Measurements from ENCODE around the gene HTT. TPM values are rescaled to one million over a fixed set of nuclear protein-coding genes. Genes with fewer than 3 reads are reported as not detected.
"Not testable (repeated sequence)": the region's sequence is repeated elsewhere in the genome, so short reads cannot be mapped to it uniquely, and the experiment has no call there.

HTT gene
- total RNA-seq, 1 experiment from 2014 or later = 6.4 TPM

DNA sequence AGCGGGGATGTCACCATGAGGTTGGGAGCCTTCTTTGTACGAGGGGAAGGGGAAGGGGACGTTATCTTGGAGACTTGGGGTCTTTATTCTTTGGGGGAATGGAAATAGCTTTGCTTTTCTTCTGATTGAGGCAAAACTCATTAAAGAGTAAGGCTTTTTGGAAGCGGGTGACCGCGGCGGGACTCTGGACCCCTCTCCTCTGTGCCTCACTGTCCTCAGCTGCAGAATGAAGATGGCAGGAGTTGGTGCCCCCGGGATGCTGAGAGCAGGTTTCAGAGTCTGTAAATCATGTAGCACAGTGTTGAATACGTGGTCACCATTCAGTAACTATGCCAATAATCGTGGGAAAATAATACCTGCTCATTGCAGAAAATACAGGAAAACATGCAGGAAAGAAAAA is 32.3 kb upstream of the HTT start:
- no peaks in the 10 kb centered on the region for H3K27me3 ChIP-seq

DNA sequence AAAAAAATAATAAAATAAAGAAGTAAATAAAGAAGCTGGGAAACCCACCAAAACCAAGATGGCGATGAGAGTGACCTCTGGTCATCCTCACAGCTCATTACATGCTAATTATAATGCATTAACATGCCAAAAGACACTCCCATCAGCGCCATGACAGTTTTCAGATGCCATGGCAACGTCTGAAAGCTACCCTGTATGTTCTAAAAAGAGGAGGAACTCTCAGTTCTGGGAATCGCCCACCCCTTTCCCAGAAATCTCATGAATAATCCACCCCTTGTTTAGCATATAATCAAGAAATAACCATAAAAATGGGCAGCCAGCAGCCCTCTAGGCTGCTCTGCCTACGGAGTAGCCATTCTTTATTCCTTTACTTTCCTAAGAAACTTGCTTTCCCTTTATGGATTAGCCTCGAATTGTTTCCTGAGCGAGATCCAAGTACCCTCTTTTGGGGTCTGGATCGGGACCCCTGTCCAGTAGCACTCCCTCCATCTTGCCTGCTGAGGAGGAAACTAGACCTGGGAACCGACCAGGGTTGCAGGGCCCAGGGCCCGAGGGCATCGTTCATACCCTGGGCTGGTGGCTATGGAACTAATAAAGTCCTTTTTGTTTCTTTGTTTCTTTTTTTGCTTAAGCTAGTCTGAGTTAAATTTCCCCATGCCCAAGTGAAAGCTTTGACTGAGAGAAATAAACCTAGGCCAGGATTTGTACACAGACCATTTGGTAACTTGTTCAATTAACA is 31.0 kb upstream of the HTT start:
- Histone ChIP-seq H3K9me3 (no peaks in the 10 kb centered on the region), H3K4me3 (no peak overlapping the region), H3K27me3 (no peaks in the 10 kb centered on the region), H3K36me3 (no peaks in the 10 kb centered on the region)
- no peak for DNase-seq

More for the DNA sequence above, 32.3 kb upstream of the HTT start:
- no peaks in the 10 kb centered on the region for H3K36me3 ChIP-seq
- no peaks in the 10 kb centered on the region for H3K9me3 ChIP-seq
- DNase-seq = no peak
- H3K4me3 ChIP-seq = peak overlapping the region; percentile 46

DNA sequence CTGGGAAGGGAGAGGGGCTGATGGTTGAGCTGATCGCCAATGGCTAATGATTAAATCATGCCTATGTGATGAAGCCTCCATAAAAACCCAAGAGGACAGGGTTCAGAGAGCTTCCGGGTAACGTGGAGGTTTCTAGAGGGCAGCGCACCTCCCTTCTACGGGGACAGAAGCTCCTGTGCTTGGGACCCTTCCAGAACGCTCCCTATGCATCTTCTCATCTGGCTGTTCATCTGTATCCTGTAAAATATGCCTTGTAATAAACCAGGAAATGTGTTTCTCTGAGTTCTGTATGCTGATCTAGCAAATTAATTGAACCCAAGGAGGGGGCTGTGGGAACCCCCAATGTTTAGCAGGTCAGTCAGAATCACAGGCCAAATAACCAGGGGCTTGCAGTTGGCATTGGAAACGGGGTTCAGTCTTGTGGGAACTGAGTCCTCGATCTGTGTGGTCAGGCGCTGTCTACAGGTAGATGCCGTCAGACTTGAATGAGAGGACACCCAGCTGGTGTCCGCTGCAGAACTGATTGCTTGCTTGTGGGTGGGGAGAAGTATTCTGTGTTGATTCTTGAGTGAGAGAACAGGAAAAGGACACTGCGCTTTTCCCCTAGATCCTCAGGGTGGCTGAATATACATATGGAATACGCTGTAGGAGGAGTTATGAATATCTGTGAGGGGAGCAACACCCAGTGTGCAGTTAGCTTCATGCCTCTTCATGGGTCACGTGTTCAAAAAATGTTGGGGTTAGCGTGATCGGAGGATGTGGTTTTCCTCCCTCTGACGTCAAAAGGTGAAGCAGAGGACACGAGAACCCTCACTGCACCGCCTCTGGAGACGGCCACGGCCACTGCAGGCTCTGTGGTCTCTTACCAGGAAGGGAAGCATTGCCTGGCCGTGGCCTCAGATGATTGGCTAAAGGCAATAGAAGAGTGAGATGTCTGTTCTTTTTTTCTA is 29.3 kb upstream of the HTT start:
- H3K9me3 ChIP-seq = no peaks in the 10 kb centered on the region
- DNase-seq = no peak
- H3K4me3 ChIP-seq = no peak overlapping the region
- H3K27me3 ChIP-seq = no peaks in the 10 kb centered on the region
- no peaks in the 10 kb centered on the region for H3K36me3 ChIP-seq

DNA sequence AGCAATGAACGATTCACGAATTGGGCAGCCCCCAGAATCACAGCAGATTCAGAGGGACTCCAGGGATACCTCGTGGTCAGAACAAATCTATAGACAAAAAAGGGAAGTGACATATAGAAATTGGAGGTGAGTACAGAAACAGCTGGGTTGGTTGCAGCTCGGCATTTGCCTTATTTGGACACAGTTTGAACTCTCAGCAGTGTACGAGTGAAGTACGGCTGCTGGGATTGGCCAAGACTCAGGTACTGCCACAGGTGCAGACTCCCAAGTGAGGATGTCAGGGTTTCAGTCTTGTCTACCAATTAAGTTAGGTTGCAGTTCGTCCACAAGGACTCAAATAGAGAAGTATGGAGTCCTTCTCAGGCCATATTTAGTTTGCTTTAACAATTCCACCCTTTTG is 28.3 kb upstream of the HTT start:
- H3K4me3 ChIP-seq = no peak overlapping the region
- no peaks in the 10 kb centered on the region for H3K27me3 ChIP-seq
- H3K9me3 ChIP-seq = no peaks in the 10 kb centered on the region
- no peak for DNase-seq
- no peaks in the 10 kb centered on the region for H3K36me3 ChIP-seq

DNA sequence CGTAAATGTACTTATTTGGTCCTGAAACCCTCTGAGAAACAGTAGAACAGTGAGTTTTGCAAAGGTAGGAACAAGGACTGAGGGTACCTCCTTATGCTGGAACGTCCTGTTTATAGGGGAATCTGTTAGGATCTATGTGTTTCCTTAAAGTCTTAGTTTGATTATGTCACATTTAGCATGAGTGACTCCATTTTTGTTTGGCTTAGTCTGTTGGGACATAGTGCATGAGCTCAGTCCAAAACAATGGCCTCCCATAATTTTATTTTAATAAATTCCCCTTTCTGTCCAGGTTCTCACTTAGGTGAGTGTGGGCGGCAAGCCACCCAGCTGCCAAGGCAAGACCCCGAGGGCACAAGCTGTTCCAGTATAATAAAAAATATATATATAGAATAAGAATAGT is 27.9 kb upstream of the HTT start:
- Histone ChIP-seq H3K27me3 (no peaks in the 10 kb centered on the region), H3K4me3 (no peak overlapping the region), H3K9me3 (no peaks in the 10 kb centered on the region), H3K36me3 (no peaks in the 10 kb centered on the region)
- DNase-seq = no peak

DNA sequence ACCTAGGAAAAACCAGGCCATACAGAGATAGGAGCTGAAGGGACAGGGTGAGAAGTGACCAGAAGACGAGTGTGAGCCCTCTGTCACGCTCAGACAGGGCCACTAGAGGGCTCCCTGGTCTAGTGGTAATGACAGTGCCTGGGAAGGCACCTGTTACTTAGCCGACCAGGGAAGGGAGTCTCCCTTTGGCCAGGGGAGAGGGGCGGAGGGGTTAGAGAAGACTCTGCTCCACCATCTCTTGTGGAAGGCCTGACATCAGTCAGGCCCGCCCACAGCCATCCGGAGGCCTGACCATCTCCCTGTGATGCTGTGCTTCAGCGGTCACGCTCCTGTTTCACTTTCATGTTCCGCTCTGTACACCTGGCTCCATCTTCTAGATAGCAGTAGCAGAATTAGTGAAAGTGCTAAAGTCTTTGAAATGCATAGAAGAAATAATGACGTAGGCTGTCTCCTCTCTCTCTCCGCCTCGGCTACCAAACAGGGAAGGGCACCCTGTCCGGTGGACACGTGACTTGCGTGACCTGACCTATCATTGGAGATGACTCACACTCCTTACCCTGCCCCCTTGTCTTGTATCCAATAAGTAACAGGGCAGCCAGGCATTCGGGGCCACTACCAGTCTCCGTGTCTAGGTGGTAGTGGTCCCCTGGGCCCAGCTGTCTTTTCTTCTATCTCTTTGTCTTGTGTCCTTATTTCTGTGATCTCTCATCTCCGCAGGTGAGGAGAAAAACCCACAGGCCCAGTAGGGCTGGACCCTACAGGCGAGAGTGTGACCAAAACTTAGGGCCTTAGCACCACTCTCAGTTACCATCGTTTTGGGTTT is 26.8 kb upstream of the HTT start:
- no peak overlapping the region for H3K4me3 ChIP-seq
- no peaks in the 10 kb centered on the region for H3K9me3 ChIP-seq
- DNase-seq = no peak
- no peaks in the 10 kb centered on the region for H3K27me3 ChIP-seq
- no peaks in the 10 kb centered on the region for H3K36me3 ChIP-seq

DNA sequence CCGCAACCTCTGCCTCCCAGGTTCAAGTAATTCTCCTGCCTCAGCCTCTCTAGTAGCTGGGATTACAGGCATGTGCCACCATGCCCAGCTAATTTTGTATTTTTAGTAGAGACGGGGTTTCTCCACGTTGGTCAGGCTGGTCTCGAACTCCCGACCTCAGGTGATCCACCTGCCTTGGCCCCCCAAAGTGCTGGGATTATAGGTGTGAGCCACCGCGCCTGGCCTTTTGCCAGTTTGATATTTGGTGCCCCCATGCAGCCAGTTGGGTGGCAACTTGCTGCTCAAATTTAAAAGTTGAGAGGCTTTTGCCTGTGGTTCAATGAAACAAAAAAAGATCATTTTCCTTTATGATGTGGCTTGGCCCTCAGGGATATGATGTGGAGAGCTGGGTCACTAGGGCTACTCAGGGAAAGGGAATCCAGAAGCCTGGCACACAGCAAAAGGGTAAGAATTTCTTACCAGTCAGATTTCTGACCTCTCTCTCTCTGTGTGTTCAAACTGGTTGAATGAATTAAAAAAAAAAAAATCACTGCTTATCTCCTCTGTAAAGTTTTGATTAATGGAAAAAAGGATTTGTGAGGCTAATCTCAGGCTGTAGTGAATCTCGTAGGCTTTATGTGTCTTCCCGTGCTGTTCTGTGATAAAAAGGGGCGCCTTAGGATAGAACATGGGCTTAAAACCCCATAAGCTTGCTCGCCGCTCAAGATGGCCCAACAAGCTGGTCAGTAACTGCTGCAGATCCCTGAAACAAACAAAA is 23.2 kb upstream of the HTT start:
- not testable (repeated sequence) for H3K9me3 ChIP-seq, H3K27me3 ChIP-seq, DNase-seq, H3K36me3 ChIP-seq, H3K4me3 ChIP-seq

DNA sequence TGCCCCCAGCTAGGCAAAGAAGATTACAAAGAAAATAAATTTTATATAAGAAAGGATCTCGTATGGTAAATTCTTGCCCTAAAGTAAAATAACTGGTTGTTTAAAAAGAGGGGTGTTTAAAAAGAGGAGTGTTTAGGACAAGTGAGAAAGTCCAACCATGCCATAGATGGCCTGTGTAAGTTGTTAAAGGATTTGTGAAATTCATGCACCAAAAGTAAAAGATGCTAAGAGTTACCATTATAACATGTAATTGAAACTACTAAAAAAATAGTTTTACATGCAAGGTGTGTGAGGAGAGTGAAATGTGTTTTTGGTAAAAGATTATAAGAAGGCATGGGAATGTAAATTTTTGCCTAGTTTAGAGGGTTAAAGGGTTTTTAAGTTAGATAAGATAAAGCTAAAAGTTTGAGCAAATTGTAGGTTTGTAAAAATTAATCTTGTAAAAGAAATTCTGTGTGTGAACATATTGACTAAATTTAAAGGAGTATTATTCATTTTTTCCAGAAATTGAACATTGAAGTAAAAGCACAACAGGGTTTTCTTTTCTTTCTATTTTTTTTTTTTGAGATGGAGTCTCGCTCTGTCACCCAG is 20.2 kb upstream of the HTT start:
- H3K27me3 ChIP-seq = no peaks in the 10 kb centered on the region
- peaks cover 2% of the 10 kb centered on the region; the same call in 1 of the 2 replicates for H3K9me3 ChIP-seq
- DNase-seq = no peak
- H3K4me3 ChIP-seq = no peak overlapping the region
- H3K36me3 ChIP-seq = no peaks in the 10 kb centered on the region

DNA sequence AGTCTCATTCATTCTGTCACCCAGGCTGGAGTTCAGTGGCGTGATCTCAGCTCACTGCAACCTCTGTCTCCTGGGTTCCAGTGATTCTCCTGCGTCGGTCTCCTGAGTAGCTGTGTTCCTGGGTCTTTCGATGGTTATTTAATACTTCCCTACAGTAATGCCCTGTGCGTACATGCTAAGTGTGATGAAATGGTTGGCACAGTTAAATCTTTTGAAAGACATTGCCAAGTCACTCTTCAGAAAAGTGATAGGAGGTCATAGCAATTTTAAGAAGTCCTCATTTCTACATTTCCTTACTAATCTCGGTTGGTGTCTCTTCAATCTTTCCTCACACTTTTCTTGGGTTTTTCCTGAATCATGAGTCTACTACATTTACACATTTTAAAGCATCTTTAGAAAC is 14.5 kb upstream of the HTT start:
- H3K27me3 ChIP-seq = no peaks in the 10 kb centered on the region
- H3K36me3 ChIP-seq = no peaks in the 10 kb centered on the region
- H3K4me3 ChIP-seq = no peak overlapping the region
- no peaks in the 10 kb centered on the region for H3K9me3 ChIP-seq
- no peak for DNase-seq

DNA sequence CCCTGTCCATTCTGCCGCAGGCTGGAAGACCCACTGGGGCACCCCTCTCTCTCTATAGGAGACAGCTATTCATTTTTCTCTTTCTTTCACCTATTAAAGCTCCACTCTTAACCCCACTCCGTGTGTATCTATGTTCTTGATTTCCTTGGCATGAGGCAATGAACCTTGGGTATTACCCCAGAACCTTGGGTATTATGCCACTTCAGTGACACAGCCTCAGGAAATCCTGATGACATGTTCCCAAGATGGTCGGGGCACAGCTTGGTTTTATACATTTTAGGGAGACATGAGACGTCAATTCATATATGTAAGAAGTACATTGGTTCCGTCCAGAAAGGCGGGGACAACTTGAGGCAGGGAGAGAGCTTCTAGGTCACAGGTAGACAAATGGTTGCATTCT is 13.5 kb upstream of the HTT start:
- Histone ChIP-seq H3K36me3 (no peaks in the 10 kb centered on the region), H3K27me3 (no peaks in the 10 kb centered on the region), H3K4me3 (no peak overlapping the region), H3K9me3 (no peaks in the 10 kb centered on the region)
- DNase-seq = no peak

DNA sequence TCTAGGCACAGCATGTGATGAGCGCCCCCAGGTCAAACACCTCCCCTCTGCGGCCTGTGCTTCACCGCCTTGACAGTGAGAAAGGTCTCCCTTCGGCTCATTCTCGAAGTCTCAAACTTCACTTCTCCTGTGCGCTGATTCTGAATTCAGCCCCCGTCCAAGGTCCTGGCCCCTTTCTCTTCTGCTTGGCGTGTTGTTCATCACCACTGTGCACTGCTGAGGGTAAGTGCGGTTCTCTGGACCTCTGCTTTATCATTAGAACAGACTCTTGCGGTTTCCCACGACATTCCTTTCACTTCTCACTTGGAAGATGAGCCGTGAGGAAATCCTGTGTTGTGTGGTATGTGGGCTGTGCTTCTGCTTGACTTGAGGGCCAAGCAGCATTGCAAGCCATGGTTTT is 12.0 kb upstream of the HTT start:
- Histone ChIP-seq H3K9me3 (no peaks in the 10 kb centered on the region), H3K27me3 (no peaks in the 10 kb centered on the region), H3K4me3 (no peak overlapping the region), H3K36me3 (no peaks in the 10 kb centered on the region)
- no peak for DNase-seq

DNA sequence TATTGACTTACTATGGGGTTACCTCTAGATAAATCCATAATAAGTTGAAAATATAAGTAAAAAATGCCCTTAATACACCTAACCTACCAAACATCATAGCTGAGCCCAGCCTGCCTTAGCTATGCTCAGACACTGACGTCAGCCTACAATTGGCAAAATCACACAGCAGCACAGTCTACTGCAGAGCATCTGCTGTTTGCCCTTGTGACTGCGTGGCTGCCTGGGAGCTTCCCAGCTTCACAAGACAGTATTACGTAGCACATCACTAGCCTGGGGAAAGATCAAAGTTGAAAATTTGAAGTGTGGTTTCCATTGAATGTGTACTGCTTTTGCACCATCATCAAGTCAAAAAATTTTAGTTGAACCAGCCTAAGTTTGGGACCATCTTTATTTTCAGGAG is 8.9 kb upstream of the HTT start:
- no peak for DNase-seq

DNA sequence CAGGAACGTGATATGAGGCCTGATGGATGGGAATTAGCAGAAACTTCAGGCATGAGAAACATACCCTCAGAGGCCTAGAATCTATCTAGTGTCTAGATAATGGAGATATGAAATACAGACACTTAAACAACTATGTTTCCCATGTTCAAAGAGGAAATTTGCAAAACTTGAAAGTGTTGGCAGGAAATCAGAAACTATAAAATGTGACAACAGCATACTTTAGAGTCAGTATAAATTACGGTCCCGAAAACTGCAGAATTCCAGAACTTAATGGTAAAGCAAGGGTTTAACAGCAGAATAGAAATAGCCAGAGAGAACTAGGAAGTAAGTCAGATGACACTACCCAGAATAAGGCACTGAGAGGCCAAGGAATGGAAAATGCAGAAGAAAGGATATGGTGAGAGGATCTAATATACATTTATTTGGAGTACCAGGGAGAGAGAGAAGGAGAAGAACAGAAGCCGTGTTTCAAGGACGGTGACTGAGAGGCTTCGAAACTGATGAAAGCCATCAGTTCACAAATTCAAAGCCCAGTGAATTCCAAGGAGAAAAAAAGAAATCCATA is 7.6 kb upstream of the HTT start:
- no peaks in the 10 kb centered on the region for H3K9me3 ChIP-seq
- no peak overlapping the region for H3K4me3 ChIP-seq
- H3K27me3 ChIP-seq = no peaks in the 10 kb centered on the region
- DNase-seq = no peak
- H3K36me3 ChIP-seq = no peaks in the 10 kb centered on the region

More for the DNA sequence above, 8.9 kb upstream of the HTT start:
- Histone ChIP-seq H3K9me3 (no peaks in the 10 kb centered on the region), H3K4me3 (no peak overlapping the region), H3K36me3 (no peaks in the 10 kb centered on the region), H3K27me3 (no peaks in the 10 kb centered on the region)

DNA sequence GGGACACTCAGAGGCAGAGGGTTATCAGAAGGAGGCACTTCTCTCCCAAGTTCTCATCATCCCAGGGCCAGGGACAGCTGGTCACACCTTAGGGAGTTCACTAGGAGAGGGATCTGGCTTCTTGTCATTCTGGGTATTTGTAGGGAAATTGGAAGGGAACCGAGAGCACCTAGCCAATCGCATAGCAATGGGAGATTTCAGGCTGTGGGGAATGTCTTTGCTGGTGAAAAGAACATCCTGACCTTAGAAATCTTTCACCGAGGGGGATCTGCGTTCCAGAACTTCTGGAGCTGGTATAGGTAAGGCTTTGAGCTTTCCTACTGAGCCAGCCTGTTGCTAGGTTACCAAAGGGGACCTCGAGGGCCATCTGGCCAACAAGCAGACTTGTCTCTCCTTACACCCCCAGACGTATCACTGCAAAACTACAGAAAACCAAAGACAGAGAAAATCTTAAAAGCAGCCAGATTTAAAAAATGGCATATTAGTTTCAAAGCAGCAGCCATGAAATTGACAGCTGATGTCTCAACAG is 6.9 kb upstream of the HTT start:
- Histone ChIP-seq H3K27me3 (no peaks in the 10 kb centered on the region), H3K9me3 (no peaks in the 10 kb centered on the region), H3K4me3 (no peak overlapping the region), H3K36me3 (no peaks in the 10 kb centered on the region)
- DNase-seq = no peak

DNA sequence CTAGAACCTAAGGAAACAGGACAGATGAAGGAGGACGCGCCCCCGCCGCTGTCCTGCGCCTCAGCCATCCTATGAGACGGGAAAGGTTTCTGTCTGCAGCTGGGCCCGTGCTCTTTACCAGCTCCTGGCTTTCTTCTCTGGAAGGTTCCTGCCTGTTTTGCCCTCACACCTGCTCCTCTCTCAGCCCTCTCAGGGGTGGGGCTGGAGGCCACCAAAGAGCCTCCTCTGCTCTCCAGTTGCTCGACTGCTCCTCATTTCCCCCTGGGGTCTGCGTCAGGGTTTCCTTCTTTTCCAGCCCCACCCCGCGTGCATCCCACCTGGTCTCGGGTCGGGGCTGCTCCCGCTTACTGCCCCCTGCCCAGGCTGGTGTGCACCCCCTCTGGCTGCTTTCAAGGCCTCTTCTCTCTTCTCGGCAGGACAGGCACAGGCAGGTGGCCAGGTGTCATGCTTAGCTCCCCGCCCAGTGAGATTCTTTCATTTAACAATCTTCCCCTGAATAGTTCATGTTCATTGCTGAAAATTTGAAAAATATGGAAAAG is 4.8 kb upstream of the HTT start:
- Histone ChIP-seq H3K36me3 (no peaks in the 10 kb centered on the region), H3K27me3 (no peaks in the 10 kb centered on the region), H3K9me3 (no peaks in the 10 kb centered on the region), H3K4me3 (no peak overlapping the region)
- DNase-seq = no peak

Data from MG63 (cell line).